GM23338 (cell line): ENCODE results near the gene APOM.

Experiments used
- CTCF ChIP-seq, 2 experiments: fragments of 200-600 bp in 1 of 2; sonication (generic) in 1 of 2; conservative IDR thresholded peaks; 2 replicates each; pipeline versions ENCODE4 v1.5.1 to v1.6.1; 2016 to 2017; ENCODE audit warnings: antibody characterized with exemption in 2 of 2, low read depth in 2 of 2, mild to moderate bottlenecking in 2 of 2, moderate library complexity in 1 of 2
- ETS1 ChIP-seq: IDR thresholded peaks from 2 replicates; pipeline ENCODE4 v1.6.1; 2016; ENCODE audit warnings: antibody characterized with exemption
- EZH2 ChIP-seq: fragments of 200-600 bp; sonication (generic); IDR thresholded peaks from one replicate; pipeline ENCODE4 v1.8.0; 2017; ENCODE audit warnings: antibody characterized with exemption, mild to moderate bottlenecking, low read depth; ENCODE audit not compliant: unreplicated experiment
- EZH2phosphoT487 ChIP-seq: fragments of 200-600 bp; sonication (generic); IDR thresholded peaks from one replicate; pipeline ENCODE4 v1.8.1; 2018; ENCODE audit warnings: antibody characterized with exemption; ENCODE audit not compliant: unreplicated experiment
- POLR2AphosphoS5 ChIP-seq: IDR thresholded peaks from 2 replicates; pipeline ENCODE4 v1.6.1; 2016; ENCODE audit warnings: antibody characterized with exemption, low read depth

- TF ChIP-seq CTCF (conservative IDR thresholded peaks at IDR 0.05; ENCODE audit: low read depth in 2 of 2) (no peak), EZH2 (no peak), ETS1 (no peak), EZH2phosphoT487 (no peak), POLR2AphosphoS5 (no peak)
Measured at GRCh38 chr6:31640612-31641011, 15.1 kb upstream of the APOM start.
